Mononuclear cell (primary cell): ENCODE data around the gene AGRN. TPM values are rescaled to one million over a fixed set of nuclear protein-coding genes. Genes with fewer than 3 reads are reported as not detected.
"Not testable (repeated sequence)": the region's sequence is repeated elsewhere in the genome, so short reads cannot be mapped to it uniquely, and the experiment has no call there.

ENCODE experiments used
- H3K27me3 ChIP-seq: 2 replicates; pipeline ENCODE4 v1.6.0; 2011; ENCODE audit warnings: low read length, control low read depth; ENCODE audit not compliant: insufficient read depth
- H3K4me1 ChIP-seq: 2 replicates; pipeline ENCODE4 v1.5.1; 2011; ENCODE audit warnings: mild to moderate bottlenecking, low read length, control low read depth; ENCODE audit not compliant: insufficient read depth
- H3K4me3 ChIP-seq: 2 replicates; pipeline ENCODE4 v1.5.1; 2011; ENCODE audit warnings: mild to moderate bottlenecking, low read length, moderate library complexity
- H3K9me3 ChIP-seq: 2 replicates; pipeline ENCODE4 v1.5.1; 2011; ENCODE audit warnings: low read depth, mild to moderate bottlenecking, control low read depth, low read length
- total RNA-seq: library from RNA; depleted of rRNA; stranded (reverse); fragments of >200 nt; gene quantifications from one replicate; pipeline ENCODE4 v1.2.3, GENCODE V29; 2012

The AGRN gene
- total RNA-seq, 1 donor, result 2.6 TPM

- H3K4me3 ChIP-seq, result no peak overlapping the region
- H3K27me3 ChIP-seq, result peaks cover 26% of the 10 kb centered on the region
- no peaks in the 10 kb centered on the region for H3K9me3 ChIP-seq
- H3K4me1 ChIP-seq, result peaks cover 22% of the 10 kb centered on the region
Measured at GRCh38 chr1:1063945-1064831, 44.3 kb downstream of the AGRN start.

DNA sequence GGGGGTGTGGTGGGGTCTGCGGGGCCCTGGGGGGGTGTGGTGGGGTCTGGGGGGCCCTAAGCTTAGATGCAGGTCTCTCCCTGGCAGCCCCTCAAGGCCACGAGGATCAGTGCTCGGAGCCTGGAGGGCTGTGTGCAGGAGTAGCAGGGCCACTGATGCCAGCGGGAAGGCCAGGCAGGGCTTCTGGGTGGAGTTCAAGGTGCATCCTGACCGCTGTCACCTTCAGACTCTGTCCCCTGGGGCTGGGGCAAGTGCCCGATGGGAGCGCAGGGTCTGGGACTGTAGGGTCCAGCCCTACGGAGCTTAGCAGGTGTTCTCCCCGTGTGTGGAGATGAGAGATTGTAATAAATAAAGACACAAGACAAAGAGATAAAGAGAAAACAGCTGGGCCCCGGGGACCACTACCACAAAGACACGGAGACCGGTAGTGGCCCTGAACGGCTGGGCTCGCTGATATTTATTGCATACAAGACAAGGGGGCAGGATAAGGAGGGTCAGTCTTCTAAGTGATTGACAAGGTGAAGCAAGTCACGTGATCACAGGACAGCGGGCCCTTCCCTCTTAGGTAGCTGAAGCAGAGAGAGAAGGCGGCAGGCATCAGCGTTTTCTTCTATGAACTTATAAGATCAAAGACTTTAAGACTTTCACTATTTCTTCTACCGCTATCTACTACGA lies 45.5 kb downstream of the AGRN start:
- peaks cover 19% of the 10 kb centered on the region for H3K27me3 ChIP-seq
- no peaks in the 10 kb centered on the region for H3K9me3 ChIP-seq
- H3K4me3 ChIP-seq, result no peak overlapping the region
- peaks cover 23% of the 10 kb centered on the region for H3K4me1 ChIP-seq

DNA sequence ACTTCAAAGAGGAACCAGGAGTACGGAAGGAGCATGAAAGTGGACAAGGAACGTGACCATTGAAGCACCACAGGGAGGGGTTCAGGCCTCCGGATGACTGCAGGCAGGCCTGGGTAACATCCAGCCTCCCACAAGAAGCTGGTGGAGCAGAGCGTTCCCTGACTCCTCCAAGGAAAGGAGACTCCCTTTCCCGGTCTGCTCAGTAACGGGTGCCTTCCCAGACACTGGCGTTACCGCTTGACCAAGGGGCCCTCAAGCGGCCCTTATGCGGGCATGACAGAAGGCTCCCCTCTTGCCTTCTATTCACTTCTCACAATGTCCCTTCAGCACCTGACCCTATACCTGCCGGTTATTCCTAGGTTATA lies 46.0 kb downstream of the AGRN start:
- H3K9me3 ChIP-seq, H3K4me3 ChIP-seq: not testable (repeated sequence)
- Histone ChIP-seq H3K4me1 (peaks cover 23% of the 10 kb centered on the region), H3K27me3 (peaks cover 14% of the 10 kb centered on the region)

DNA sequence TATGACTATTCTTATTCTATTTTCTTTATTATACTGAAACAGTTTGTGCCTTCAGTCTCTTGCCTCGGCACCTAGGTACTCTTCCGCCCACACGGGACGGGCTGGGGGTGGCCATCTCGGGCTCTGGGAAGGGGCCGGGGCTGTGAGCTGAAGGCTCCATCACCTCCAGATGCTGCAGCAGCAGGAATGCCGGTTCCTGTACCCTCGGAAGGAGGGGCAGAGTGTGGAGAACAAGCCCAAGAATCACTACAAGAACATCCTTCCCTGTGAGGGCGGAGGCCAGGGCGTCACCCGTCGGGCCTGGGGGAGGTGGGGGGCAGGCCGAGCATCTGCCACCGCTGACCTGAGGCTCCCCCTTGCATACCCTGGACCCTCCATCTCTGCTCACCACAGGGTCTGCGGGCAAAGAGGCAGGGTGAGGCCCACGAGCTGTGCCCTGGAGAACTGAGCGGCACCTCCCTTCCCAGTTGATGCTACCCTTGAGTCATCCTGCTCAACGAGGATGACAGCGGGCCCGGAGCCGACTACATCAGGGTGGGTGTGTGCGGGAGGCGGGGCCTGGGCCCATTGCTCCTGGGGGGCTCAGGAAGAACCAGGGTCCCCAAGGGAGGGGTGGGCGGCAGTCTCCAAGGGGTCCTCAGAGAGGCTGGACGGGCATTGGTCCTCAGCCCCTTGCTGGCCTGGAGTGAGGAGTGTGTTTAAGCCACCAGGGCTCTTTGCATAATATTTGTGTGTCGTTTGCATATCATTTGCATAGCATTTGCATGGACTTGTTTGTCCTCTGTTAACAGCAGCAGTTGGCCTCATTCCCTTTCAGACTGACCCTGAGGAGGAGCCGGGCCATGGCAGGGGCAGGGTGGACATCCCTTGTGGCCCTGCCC lies 46.7 kb downstream of the AGRN start:
- peaks cover 23% of the 10 kb centered on the region for H3K4me1 ChIP-seq
- peaks cover 9% of the 10 kb centered on the region for H3K27me3 ChIP-seq
- H3K9me3 ChIP-seq, result no peaks in the 10 kb centered on the region
- no peak overlapping the region for H3K4me3 ChIP-seq

DNA sequence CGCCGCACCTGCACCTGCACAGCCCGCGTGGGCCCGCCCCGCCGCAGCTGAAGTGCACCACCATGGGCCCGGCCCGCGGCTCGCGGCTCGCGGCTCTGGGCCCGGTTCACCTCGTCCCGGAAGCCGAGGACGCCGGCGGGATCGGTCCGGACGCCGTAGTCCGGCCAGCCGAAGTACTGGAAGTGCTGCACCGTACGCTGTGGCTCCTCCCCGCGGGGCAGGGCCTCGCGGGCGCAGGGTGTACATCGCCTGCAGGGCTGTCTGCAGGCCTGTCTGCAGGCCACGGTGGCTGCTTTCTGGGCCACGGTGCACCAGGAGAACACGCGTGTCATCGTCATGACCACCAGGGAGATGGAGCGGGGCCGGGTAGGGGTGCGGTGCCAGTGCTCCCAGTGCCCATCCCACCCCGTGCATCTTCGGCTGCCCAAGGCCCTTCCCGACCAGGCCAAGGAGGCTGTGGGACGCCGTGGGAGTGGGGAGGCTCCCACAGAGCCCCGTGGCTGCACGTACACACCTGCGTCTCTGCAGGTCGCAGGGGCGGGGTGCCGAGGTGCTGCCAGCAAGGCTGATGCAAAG lies 47.5 kb downstream of the AGRN start:
- peaks cover 23% of the 10 kb centered on the region for H3K4me1 ChIP-seq
- no peaks in the 10 kb centered on the region for H3K9me3 ChIP-seq
- H3K4me3 ChIP-seq, result no peak overlapping the region
- H3K27me3 ChIP-seq, result peaks cover 9% of the 10 kb centered on the region

GRCh38 chr1:1067860-1068516 lies 48.1 kb downstream of the AGRN start:
- Histone ChIP-seq H3K9me3 (no peaks in the 10 kb centered on the region), H3K4me1 (peaks cover 23% of the 10 kb centered on the region), H3K4me3 (no peak overlapping the region), H3K27me3 (peaks cover 4% of the 10 kb centered on the region)

GRCh38 chr1:1068517-1069055 lies 48.7 kb downstream of the AGRN start:
- peak overlapping the region; percentile 13 for H3K4me3 ChIP-seq
- H3K27me3 ChIP-seq, result no peaks in the 10 kb centered on the region
- peaks cover 22% of the 10 kb centered on the region for H3K4me1 ChIP-seq
- H3K9me3 ChIP-seq, result no peaks in the 10 kb centered on the region

GRCh38 chr1:1069056-1069710 lies 49.3 kb downstream of the AGRN start:
- Histone ChIP-seq H3K4me1 (peaks cover 16% of the 10 kb centered on the region), H3K4me3 (peak overlapping the region; percentile 46), H3K9me3 (no peaks in the 10 kb centered on the region), H3K27me3 (no peaks in the 10 kb centered on the region)

DNA sequence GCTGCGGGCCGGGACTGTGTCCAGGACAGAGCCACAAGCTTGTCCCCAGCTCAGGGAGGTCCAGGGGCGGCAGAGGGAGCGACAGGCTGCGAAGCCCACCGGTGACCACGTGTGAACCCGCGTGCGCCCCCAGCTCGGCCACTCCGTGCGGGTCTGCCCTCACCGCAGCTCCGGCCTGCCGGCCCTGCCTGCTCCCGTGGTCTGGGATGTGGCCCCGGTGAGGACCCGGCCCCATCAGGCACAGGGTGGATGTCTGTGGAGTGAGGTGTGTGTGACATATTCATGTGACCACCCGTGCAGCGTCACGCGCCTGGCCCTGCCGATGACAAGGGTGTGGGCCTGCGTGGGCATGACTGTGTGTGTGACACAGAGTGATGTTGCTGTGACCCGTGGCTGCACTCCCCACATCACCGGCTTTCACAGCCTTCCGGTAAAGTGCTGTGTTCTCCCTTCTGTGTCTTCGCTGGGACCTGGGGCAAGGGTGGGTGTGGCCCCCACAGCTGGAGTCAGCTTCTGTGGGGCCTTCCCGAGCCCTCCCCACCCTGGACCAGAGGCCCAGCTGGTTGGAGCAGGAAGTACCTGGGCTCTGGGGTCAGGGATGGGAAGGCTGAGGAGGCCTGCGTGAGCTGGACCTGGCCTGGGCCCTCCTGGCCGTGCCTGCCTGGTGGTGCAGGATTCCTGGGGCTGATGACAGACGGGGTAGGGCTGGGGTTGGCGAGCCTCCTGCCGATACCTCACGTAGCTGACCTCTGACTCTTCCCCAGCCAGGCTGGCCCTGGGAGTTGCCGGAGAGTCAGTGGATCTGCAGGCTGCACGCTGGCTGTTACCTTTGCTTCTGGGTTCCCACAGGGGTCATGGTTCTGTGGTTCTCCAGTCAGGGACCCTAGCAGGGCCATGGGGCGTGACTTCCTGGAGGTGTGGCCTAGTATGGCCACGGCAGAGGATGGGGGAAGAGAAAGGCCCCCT lies 50.1 kb downstream of the AGRN start:
- no peak overlapping the region for H3K4me3 ChIP-seq
- peaks cover 14% of the 10 kb centered on the region for H3K4me1 ChIP-seq
- no peaks in the 10 kb centered on the region for H3K9me3 ChIP-seq
- H3K27me3 ChIP-seq, result no peaks in the 10 kb centered on the region

DNA sequence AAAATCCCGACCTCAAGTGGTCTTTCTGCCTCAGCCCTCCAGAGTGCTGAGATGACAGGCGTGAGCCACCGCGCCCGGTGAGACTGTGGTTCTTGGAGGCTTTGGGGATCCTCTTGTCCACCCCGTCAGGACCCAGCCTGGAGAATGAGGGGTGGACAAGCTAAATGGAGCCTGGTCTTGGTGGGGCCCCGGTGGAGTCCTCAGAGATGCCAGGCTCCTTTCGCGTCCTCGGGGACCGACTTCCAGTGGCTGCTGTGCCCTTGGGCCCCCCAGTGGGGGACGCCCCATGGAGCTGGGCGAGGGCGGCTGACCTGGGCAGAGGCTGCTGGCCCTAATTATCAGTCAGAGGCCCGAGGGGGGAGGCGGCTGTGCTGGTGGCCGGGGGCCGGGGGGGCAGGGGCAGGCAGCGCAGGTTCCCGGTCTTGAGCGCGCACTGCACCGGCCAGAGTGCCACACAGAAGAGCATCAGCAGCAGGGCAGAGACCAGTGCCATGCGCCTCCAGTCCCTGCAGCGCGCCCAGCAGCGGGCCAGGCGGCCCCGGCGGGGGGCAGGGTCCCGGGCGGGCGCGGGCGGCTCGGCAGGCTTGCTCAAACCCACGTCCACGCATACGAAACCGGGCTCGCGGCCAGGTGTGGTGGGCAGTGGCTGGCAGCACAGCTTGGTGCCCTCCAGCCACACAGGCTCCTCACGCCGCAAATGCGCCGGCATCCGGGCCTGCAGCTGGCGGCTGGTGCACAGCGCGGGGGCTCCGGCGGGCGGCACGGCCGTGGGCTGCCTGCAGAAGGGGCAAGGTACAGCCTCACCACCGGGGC lies 51.8 kb downstream of the AGRN start:
- H3K27me3 ChIP-seq, result no peaks in the 10 kb centered on the region
- no peaks in the 10 kb centered on the region for H3K9me3 ChIP-seq
- H3K4me3 ChIP-seq, result no peak overlapping the region
- peaks cover 14% of the 10 kb centered on the region for H3K4me1 ChIP-seq

GRCh38 chr1:1072299-1072848 lies 52.5 kb downstream of the AGRN start:
- Histone ChIP-seq H3K4me3 (no peak overlapping the region), H3K9me3 (no peaks in the 10 kb centered on the region), H3K4me1 (peaks cover 14% of the 10 kb centered on the region), H3K27me3 (no peaks in the 10 kb centered on the region)
